Measurements from ENCODE around the gene NECAB3. TPM values are rescaled to one million over a fixed set of nuclear protein-coding genes. Genes with fewer than 3 reads are reported as not detected.

The NECAB3 gene
- total RNA-seq, 2 donors from 2014 or later = 77.2 to 92.3 TPM

DNA sequence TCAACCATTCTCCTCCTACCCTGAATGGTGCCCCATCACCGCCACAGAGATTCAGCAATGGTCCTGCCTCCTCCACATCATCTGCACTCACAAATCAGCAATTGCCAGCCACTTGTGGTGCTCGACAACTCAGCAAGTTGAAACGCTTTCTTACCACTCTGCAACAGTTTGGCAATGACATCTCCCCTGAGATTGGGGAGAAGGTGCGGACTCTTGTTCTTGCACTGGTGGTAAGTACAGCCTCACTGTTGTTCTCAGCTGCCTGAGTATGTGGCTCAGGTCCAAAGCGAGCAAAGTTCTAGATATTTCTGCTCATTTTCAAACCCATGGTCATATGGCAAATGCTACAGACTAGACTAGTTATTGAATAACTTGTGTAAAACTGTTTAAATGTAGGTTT is 63.1 kb downstream of the NECAB3 start:
- H3K27me3 Mint-ChIP-seq (ENCODE audit: insufficient read depth) = no peaks in the 10 kb centered on the region
- no peak for TF ChIP-seq CTCF (conservative IDR thresholded peaks at IDR 0.05)
- Histone ChIP-seq H3K9me3 (ENCODE audit: control insufficient read depth, low read length) (no peaks in the 10 kb centered on the region), H3K36me3 (ENCODE audit: control insufficient read depth, insufficient read depth, low read length) (peaks cover 62% of the 10 kb centered on the region), H3K9ac (ENCODE audit: extremely low read depth, low read length, poor library complexity, severe bottlenecking) (no peak overlapping the region), H3K4me3 (ENCODE audit: low read length) (no peak overlapping the region), H3K4me1 (ENCODE audit: control insufficient read depth, insufficient read depth, low read length) (no peaks in the 10 kb centered on the region), H3K27me3 (ENCODE audit: control insufficient read depth, insufficient read depth, low read length, poor library complexity, severe bottlenecking) (no peaks in the 10 kb centered on the region), H3K27ac (ENCODE audit: low read depth, low read length) (no peak overlapping the region)
- H3K4me1 Mint-ChIP-seq = no peaks in the 10 kb centered on the region
- peaks cover 56% of the 10 kb centered on the region for H3K36me3 Mint-ChIP-seq (ENCODE audit: low read depth)
- no peak overlapping the region for H3K27ac Mint-ChIP-seq
- DNase-seq = no peak
- no peaks in the 10 kb centered on the region for H3K9me3 Mint-ChIP-seq
- no peak overlapping the region for H3K4me3 Mint-ChIP-seq
- WGBS, 2 experiments (ENCODE audit: insufficient coverage in 1 of 2, insufficient read length in 1 of 2) = 91 to 100% methylated on average over 3 to 5 of the region's 5 CpGs

DNA sequence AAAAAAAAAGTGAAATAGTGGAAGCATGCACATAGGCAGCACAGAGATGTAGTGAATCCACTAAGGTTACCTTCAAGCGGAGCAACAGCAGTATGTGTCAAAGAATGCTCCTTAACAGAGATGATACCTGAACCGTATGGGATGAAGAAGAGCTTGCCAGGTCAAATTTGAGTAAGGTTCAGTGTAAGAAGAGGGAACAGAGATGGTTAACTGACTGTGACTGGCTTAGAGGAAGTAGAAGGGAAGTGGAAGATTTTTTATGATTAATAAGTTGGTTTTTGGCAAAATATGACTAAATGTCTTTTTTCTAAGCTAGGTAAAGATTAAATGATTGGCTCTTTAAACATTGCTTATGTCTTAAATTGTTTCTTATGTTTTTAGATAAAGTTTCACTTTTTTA is 64.7 kb downstream of the NECAB3 start:
- Mint-ChIP-seq H3K4me1 (no peaks in the 10 kb centered on the region), H3K27ac (no peak overlapping the region), H3K4me3 (no peak overlapping the region)

More for the DNA sequence above, 64.7 kb downstream of the NECAB3 start:
- Histone ChIP-seq H3K27me3 (ENCODE audit: control insufficient read depth, insufficient read depth, low read length, poor library complexity, severe bottlenecking) (no peaks in the 10 kb centered on the region), H3K27ac (ENCODE audit: low read depth, low read length) (no peak overlapping the region), H3K36me3 (ENCODE audit: control insufficient read depth, insufficient read depth, low read length) (peaks cover 49% of the 10 kb centered on the region), H3K9me3 (ENCODE audit: control insufficient read depth, low read length) (no peaks in the 10 kb centered on the region), H3K9ac (ENCODE audit: extremely low read depth, low read length, poor library complexity, severe bottlenecking) (no peak overlapping the region), H3K4me1 (ENCODE audit: control insufficient read depth, insufficient read depth, low read length) (no peaks in the 10 kb centered on the region), H3K4me3 (ENCODE audit: low read length) (no peak overlapping the region)
- H3K36me3 Mint-ChIP-seq (ENCODE audit: low read depth) = peaks cover 48% of the 10 kb centered on the region
- 98 to 100% methylated on average over 2 of the region's 2 CpGs for WGBS, 2 experiments (ENCODE audit: insufficient coverage in 1 of 2, insufficient read length in 1 of 2)
- TF ChIP-seq CTCF (conservative IDR thresholded peaks at IDR 0.05) = no peak
- DNase-seq = no peak
- no peaks in the 10 kb centered on the region for H3K9me3 Mint-ChIP-seq
- no peaks in the 10 kb centered on the region for H3K27me3 Mint-ChIP-seq (ENCODE audit: insufficient read depth)

Other genes starting within 250 kb of the NECAB3 start
- 1 to 10 TPM; 4.6 to 8.2 TPM for gene SNTA1, start 230.7 kb downstream of the NECAB3 start, total RNA-seq
- gene CBFA2T2, start 184.3 kb downstream of the NECAB3 start, total RNA-seq = 10 to 100 TPM; 26.8 to 32.7 TPM
- under 1 TPM in 1 of 2 donors, not detected in 1; 0.44 TPM for gene C20orf144, start 12.1 kb downstream of the NECAB3 start, total RNA-seq
- under 1 TPM in 1 of 2 donors, not detected in 1; 0.42 TPM for gene ACTL10, start 7.5 kb downstream of the NECAB3 start, total RNA-seq
- gene E2F1, start 12.0 kb upstream of the NECAB3 start, total RNA-seq = 10 to 100 TPM; 26.9 to 33.7 TPM
- gene PXMP4, start 45.9 kb upstream of the NECAB3 start, total RNA-seq = 1 to 10 TPM; 1.5 to 3.8 TPM
- gene ZNF341, start 57.6 kb upstream of the NECAB3 start, total RNA-seq = 1 to 10 TPM; 5.4 to 6.5 TPM
- gene CHMP4B, start 136.9 kb upstream of the NECAB3 start, total RNA-seq = 100 to 1,000 TPM in 1 of 2 donors, 10 to 100 TPM in 1; 81.5 to 116 TPM